Neuronal stem cell (in vitro differentiated cells): ENCODE results near the gene APOM.

Experiments
- DNase-seq: peaks from one replicate; pipeline ENCODE4 v3.0.0-alpha.2; 2013; ENCODE audit warnings: low spot score
- H2AFZ ChIP-seq: one replicate; pipeline ENCODE4 v1.6.1; 2013; ENCODE audit warnings: mild to moderate bottlenecking, low read length, inconsistent platforms
- H2AK5ac ChIP-seq: 2 replicates; pipeline ENCODE4 v1.6.1; 2013; ENCODE audit warnings: low read depth, mild to moderate bottlenecking, inconsistent platforms, low read length, moderate library complexity, mixed read lengths
- H2BK120ac ChIP-seq: 2 replicates; pipeline ENCODE4 v1.6.1; 2013; ENCODE audit warnings: low read depth, mild to moderate bottlenecking, inconsistent platforms, low read length, moderate library complexity, mixed read lengths
- H2BK12ac ChIP-seq: one replicate; pipeline ENCODE4 v1.6.1; 2013; ENCODE audit warnings: low read length, inconsistent platforms
- H2BK15ac ChIP-seq: 2 replicates; pipeline ENCODE4 v1.6.1; 2013; ENCODE audit warnings: mild to moderate bottlenecking, low read length, inconsistent platforms, mixed read lengths
- H2BK5ac ChIP-seq: one replicate; pipeline ENCODE4 v1.6.1; 2013; ENCODE audit warnings: inconsistent platforms, mild to moderate bottlenecking, low read length, moderate library complexity
- H3K14ac ChIP-seq: one replicate; pipeline ENCODE4 v1.6.1; 2013; ENCODE audit warnings: low read length, inconsistent platforms
- H3K18ac ChIP-seq: 2 replicates; pipeline ENCODE4 v1.6.1; 2013; ENCODE audit warnings: low read length, inconsistent platforms
- H3K23ac ChIP-seq: 2 replicates; pipeline ENCODE4 v1.6.1; 2013; ENCODE audit warnings: low read depth, mild to moderate bottlenecking, mixed read lengths, low read length, inconsistent platforms; ENCODE audit not compliant: poor library complexity
- H3K27ac ChIP-seq: replicated peaks from 3 replicates; pipeline ENCODE4 v1.5.1; 2013; ENCODE audit warnings: low read length, inconsistent platforms
- H3K27me3 ChIP-seq, 3 experiments: 2 replicates each; pipeline ENCODE4 v1.6.1; 2013; ENCODE audit warnings: low read length in 3 of 3, mild to moderate bottlenecking in 2 of 3, inconsistent platforms in 1 of 3, low read depth in 1 of 3, mixed read lengths in 1 of 3, moderate library complexity in 1 of 3; ENCODE audit not compliant: control insufficient read depth in 3 of 3, insufficient read depth in 3 of 3
- H3K36me3 ChIP-seq, 2 donors: replicated peaks in 1 of 2; 2 replicates each; pipeline ENCODE4 v1.6.1; 2013; ENCODE audit warnings: low read length in 2 of 2; ENCODE audit not compliant: control insufficient read depth in 2 of 2, insufficient read depth in 2 of 2
- H3K4ac ChIP-seq: 2 replicates; pipeline ENCODE4 v1.6.1; 2013; ENCODE audit warnings: inconsistent platforms, mild to moderate bottlenecking, low read length, moderate library complexity
- H3K4me1 ChIP-seq, 2 donors: 1 replicate in 1 of 2; 2 replicates in 1 of 2; pipeline ENCODE4 v1.6.1; 2013; ENCODE audit warnings: low read length in 2 of 2, low read depth in 1 of 2; ENCODE audit not compliant: control insufficient read depth in 2 of 2, insufficient read depth in 1 of 2
- H3K4me2 ChIP-seq: one replicate; pipeline ENCODE4 v1.6.1; 2013; ENCODE audit warnings: mild to moderate bottlenecking, low read length, inconsistent platforms; ENCODE audit not compliant: insufficient read depth, poor library complexity, severe bottlenecking
- H3K4me3 ChIP-seq, 2 donors: 2 replicates each; pipeline ENCODE4 v1.5.1; 2013; ENCODE audit warnings: low read length in 2 of 2, mild to moderate bottlenecking in 2 of 2, inconsistent platforms in 1 of 2, moderate library complexity in 1 of 2
- H3K79me1 ChIP-seq: one replicate; pipeline ENCODE4 v1.6.1; 2013; ENCODE audit warnings: low read depth, mild to moderate bottlenecking, inconsistent platforms, low read length, moderate library complexity
- H3K9ac ChIP-seq: one replicate; pipeline ENCODE4 v1.6.1; 2013; ENCODE audit warnings: mild to moderate bottlenecking, low read depth, low read length, inconsistent platforms; ENCODE audit not compliant: poor library complexity
- H3K9me3 ChIP-seq, 2 donors: replicated peaks in 1 of 2; 2 replicates each; pipeline versions ENCODE3 to v1.6.1; 2013; ENCODE audit warnings: low read length in 2 of 2, mild to moderate bottlenecking in 2 of 2, inconsistent platforms in 1 of 2, low read depth in 1 of 2, mixed read lengths in 1 of 2, moderate library complexity in 1 of 2; ENCODE audit not compliant: control insufficient read depth in 2 of 2, insufficient read depth in 1 of 2
- H4K8ac ChIP-seq: one replicate; pipeline ENCODE4 v1.6.1; 2013; ENCODE audit warnings: low read depth, mild to moderate bottlenecking, inconsistent platforms, low read length, moderate library complexity
- H4K91ac ChIP-seq: one replicate; pipeline ENCODE4 v1.6.1; 2013; ENCODE audit warnings: low read length, low read depth, mild to moderate bottlenecking, inconsistent platforms; ENCODE audit not compliant: poor library complexity
- WGBS, 2 donors: extraction: QIAGEN DNeasy Blood & Tissue Kit; methylation state at CpG; one replicate each; pipeline ENCODE4 v1.1.7; 2013; ENCODE audit warnings: missing lambda C conversion rate in 2 of 2, mixed read lengths in 1 of 2; ENCODE audit not compliant: insufficient read length in 2 of 2, insufficient replicate concordance in 1 of 2; ENCODE audit errors: extremely low coverage in 2 of 2; 5-methylcytosine and 5-hydroxymethylcytosine counted together

Gene APOM

GRCh38 chr6:31658983-31659648, 3.4 kb downstream of the APOM start:
- peaks cover 15 to 64% of the 10 kb centered on the region in 2 donors for H3K36me3 ChIP-seq
- peak overlapping the region in 1 of 2 donors; percentile 67 for H3K4me3 ChIP-seq
- no peak overlapping the region for H3K27ac ChIP-seq
- no peak overlapping the region for H3K4ac ChIP-seq
- H3K4me2 ChIP-seq = peak overlapping the region; percentile 82
- no peak overlapping the region for H2BK15ac ChIP-seq
- DNase-seq = no peak
- H3K18ac ChIP-seq = no peak overlapping the region
- no CpG with 5 or more reads among the region's 13 CpGs for WGBS, 2 donors
- H4K91ac ChIP-seq = no peak overlapping the region
- peak overlapping the region; percentile 45 for H3K9ac ChIP-seq
- no peak overlapping the region for H2BK120ac ChIP-seq
- H3K9me3 ChIP-seq = no peaks in the 10 kb centered on the region
- H2AFZ ChIP-seq = no peak overlapping the region
- peaks cover 19 to 23% of the 10 kb centered on the region in 2 donors for H3K4me1 ChIP-seq
- no peaks in the 10 kb centered on the region for H3K27me3 ChIP-seq
- no peak overlapping the region for H2BK12ac ChIP-seq
- no peak overlapping the region for H4K8ac ChIP-seq
- H3K23ac ChIP-seq = peak overlapping the region; percentile 37
- no peak overlapping the region for H2BK5ac ChIP-seq
- peak overlapping the region; percentile 15 for H2AK5ac ChIP-seq
- H3K79me1 ChIP-seq = peaks cover 11% of the 10 kb centered on the region
- H3K14ac ChIP-seq = no peak overlapping the region

- Histone ChIP-seq H2AK5ac (no peak overlapping the region), H3K18ac (peak overlapping the region; percentile 62), H2AFZ (peak overlapping the region; percentile 83), H2BK15ac (no peak overlapping the region), H3K4me1 (peaks cover 22 to 23% of the 10 kb centered on the region in 2 donors), H3K79me1 (peaks cover 11% of the 10 kb centered on the region), H4K91ac (no peak overlapping the region), H3K23ac (peak overlapping the region; percentile 70), H3K27me3 (no peaks in the 10 kb centered on the region), H3K9ac (peak overlapping the region; percentile 91), H3K4ac (no peak overlapping the region), H4K8ac (no peak overlapping the region), H3K4me3 (peak overlapping the region; percentile 67 to 91), H2BK12ac (no peak overlapping the region), H2BK5ac (no peak overlapping the region), H2BK120ac (no peak overlapping the region), H3K9me3 (no peaks in the 10 kb centered on the region), H3K14ac (no peak overlapping the region), H3K4me2 (peak overlapping the region; percentile 82), H3K36me3 (peaks cover 15 to 66% of the 10 kb centered on the region in 2 donors), H3K27ac (peak overlapping the region; percentile 63)
- DNase-seq = no peak
- no CpG with 5 or more reads among the region's 13 CpGs for WGBS, 2 donors
Observed at GRCh38 chr6:31659649-31660380, 4.1 kb downstream of the APOM start.

- Histone ChIP-seq H3K14ac (no peak within 1 kb of the TSS), H4K91ac (no peak within 1 kb of the TSS), H3K36me3 (peaks cover 15 to 66% of the 10 kb centered on the region in 2 donors), H3K4ac (no peak within 1 kb of the TSS), H3K23ac (peak within 1 kb of the TSS; percentile 70), H2BK15ac (no peak within 1 kb of the TSS), H2BK120ac (no peak within 1 kb of the TSS), H3K27ac (peak within 1 kb of the TSS; percentile 63), H4K8ac (no peak within 1 kb of the TSS), H3K9ac (peak within 1 kb of the TSS; percentile 91), H3K9me3 (no peaks in the 10 kb centered on the region), H3K79me1 (peaks cover 11% of the 10 kb centered on the region), H3K18ac (peak within 1 kb of the TSS; percentile 62), H3K4me2 (peak within 1 kb of the TSS; percentile 82), H2BK12ac (no peak within 1 kb of the TSS), H3K4me1 (peaks cover 22 to 23% of the 10 kb centered on the region in 2 donors), H2AFZ (peak within 1 kb of the TSS; percentile 83), H2AK5ac (peak within 1 kb of the TSS; percentile 1), H2BK5ac (peak within 1 kb of the TSS; percentile 32), H3K4me3 (peak within 1 kb of the TSS; percentile 67 to 91), H3K27me3 (no peaks in the 10 kb centered on the region)
- DNase-seq = peak; percentile 72
- WGBS, 2 donors = no CpG with 5 or more reads among the region's 52 CpGs
Observed at GRCh38 chr6:31660381-31661261, 4.9 kb downstream of the APOM start, which contains the start of gene C6orf47. Gene C6orf47, minus strand, starts transcription at chr6:31660778. Its CDS starts 831 bp downstream, at chr6:31659947.
